Measurements from ENCODE around the gene FCRLA.

GRCh38 chr1:161747801-161748200 lies 40.8 kb downstream of the FCRLA start:
- TF ChIP-seq CTCF (IDR thresholded peaks at IDR 0.05; ENCODE audit: low read length) (no peak), EZH2 (optimal IDR thresholded peaks at IDR 0.05; ENCODE audit: low read depth, low read length) (no peak)
